GM19397 (cell line): ENCODE results near the gene CPEB1.

ENCODE experiments used
- ATAC-seq: cut with Tn5 transposase; IDR thresholded peaks from one replicate; pipeline ENCODE4 v1.9.1; 2021; ENCODE audit warnings: mild to moderate bottlenecking, moderate library complexity; ENCODE audit not compliant: unreplicated experiment

The CPEB1 gene

GRCh38 chr15:82595766-82596165 lies 51.4 kb downstream of the CPEB1 start:
- no peak for ATAC-seq

GRCh38 chr15:82595203-82595602 lies 52.0 kb downstream of the CPEB1 start:
- no peak for ATAC-seq

DNA sequence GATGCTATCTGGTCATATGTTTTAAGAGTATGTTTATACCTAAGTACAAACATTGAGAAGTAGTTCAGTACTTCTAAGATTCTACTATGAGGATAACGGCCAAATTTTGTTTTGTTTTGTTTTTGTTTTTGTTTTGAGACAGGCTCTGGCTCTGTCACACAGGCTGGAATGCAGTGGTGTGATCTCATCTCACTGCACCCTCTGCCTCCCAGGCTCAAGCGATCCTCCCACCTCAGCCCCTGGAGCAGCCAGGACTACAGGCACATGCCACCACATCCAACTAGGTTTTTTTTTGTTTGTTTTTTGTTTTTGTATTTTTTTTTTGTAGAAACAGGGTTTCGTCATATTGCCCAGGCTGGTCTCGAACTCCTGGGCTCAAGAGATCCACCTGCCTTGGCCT lies 59.4 kb downstream of the CPEB1 start:
- ATAC-seq = no peak

DNA sequence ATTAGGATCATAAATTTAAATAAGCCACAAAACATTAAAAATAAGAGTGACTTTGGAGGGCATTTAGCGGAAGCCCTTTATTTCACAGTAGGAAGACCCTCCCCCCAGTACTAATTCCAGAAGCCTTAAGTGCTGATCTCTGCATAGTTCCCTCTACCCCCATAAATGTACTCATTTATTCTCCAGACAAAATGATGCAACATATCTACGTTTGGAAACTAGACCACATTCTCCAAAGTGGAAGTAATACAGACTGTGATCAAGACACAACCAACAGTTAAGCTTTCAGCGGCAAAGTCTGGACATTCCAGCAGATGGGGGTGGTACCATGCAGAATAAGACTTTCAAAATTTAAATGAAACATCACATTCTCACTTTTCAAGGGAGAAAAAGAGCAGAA lies 62.1 kb downstream of the CPEB1 start:
- no peak for ATAC-seq

DNA sequence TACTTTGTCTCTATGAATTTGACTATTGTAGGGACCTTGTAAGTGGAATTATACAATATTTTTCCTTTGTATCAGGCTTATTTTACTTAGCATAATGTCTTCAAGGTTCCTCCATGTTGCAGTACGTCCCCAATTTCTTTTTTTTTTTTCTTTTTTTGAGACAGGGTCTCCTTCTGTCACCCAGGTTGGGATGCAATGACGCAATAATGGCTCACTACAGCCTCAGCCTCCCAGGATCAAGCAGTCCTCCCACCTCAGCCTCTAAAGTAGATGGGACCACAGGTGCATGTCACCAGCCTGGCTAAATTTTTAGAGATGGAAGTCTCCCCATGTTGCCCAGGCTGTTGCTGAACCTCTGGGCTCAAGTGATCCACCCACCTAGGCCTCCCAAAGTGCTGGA lies 66.5 kb downstream of the CPEB1 start:
- ATAC-seq = no peak

DNA sequence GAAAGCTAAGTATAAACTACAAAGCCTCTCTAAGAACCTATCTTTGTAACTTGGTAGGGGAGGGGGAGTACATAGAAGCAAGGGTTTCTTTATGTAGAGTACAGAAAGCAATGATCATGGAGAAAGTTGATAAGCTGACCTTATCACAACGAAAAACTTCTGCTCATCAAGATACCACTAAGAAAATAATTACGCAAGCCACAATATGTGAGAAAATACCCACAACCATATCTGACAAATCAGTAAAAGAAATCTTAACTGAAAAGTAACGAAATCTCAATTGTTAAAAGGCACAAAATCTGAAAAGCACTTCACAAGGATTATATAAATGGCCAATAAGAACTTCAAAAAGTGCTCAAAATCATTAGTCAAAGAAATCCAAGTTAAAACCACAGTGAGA lies 71.8 kb downstream of the CPEB1 start:
- no peak for ATAC-seq

DNA sequence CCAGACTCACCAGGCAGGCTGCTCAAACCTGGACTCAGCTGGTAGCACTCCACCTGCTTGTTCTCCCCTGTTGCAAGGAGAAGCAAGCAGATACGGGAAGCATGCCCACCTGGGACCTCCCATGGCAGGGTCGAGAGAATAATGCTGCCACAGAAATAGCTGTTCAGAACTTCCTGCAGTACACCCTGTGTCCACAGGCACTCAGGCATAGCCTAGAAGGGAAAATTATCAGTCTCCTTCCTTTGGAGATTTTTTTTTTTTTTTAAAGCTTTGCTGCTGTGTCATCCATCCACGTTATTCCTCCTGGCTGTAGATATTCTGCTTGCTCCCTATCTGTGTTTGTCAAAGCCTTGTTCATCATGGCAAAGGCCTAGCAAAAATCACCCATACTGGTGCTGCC lies 74.2 kb downstream of the CPEB1 start:
- ATAC-seq = no peak

DNA sequence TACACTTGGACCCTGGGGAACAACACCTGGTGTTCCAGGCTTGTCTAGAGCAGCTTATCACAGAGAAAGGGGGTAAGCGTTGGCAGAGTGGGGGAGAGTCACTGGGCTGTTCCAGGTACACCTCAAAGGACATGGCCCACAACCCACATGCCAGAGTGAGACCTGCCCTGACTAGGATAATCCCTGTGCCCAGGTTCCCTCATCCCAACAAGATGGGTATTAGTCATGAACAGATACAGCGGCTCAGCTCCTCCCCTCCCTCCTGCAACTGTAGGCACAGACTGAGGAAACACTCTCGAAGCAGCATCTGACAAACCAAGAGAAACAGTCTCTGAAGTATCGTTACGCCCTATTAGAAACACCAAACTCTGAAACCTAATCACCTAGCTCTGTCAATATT lies 74.9 kb downstream of the CPEB1 start:
- ATAC-seq = no peak

GRCh38 chr15:82571722-82572222 lies 75.4 kb downstream of the CPEB1 start:
- ATAC-seq = no peak

GRCh38 chr15:82570721-82571508 lies 76.2 kb downstream of the CPEB1 start:
- ATAC-seq = no peak

DNA sequence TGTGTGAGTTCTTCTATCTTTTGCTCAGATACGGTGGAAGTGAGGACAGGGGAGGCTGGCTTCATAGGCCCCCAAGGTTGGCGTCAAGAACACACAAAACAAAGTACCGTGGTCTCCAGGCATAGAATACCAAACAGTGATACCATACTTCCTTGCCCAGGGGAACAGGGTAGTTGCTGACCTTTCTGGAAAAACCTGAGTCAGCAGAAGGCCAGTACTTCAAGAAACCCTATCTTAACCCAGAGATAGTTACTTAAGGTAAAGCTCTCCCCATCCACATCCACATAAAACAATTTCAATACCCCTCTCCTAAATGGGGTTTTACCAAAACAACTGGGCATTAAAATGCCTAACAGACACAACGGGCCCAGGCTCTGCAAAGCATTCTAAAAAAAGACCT lies 77.3 kb downstream of the CPEB1 start:
- no peak for ATAC-seq

- ATAC-seq = no peak
These were observed 78.2 kb downstream of the CPEB1 start for GRCh38 chr15:82568986-82569385.

- ATAC-seq = no peak
These were observed 79.5 kb downstream of the CPEB1 start for GRCh38 chr15:82567661-82568060.

- ATAC-seq = no peak
These were observed 80.5 kb downstream of the CPEB1 start for GRCh38 chr15:82566690-82567089.

GRCh38 chr15:82558502-82558901 lies 88.7 kb downstream of the CPEB1 start:
- ATAC-seq = no peak

GRCh38 chr15:82556315-82557035 lies 90.7 kb downstream of the CPEB1 start:
- no peak for ATAC-seq

DNA sequence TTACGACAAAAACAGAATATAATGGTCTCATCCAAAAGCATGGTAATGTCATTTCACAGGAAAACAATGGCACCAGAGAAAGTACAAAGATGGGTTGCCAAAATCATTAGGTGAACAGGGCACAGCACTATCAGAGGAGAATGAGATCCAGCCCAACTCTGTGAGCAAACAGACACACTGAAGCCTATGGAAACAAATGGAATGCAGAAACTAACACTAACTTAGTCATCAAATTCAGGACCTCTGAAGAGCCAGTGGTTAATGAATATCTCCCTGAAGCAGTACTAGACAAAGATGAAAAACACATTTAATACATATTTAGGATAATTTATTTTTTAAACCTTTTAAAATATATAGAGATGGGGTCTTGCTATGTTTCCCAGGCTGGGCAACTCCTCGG lies 92.3 kb downstream of the CPEB1 start:
- no peak for ATAC-seq

GRCh38 chr15:82554351-82554750 lies 92.8 kb downstream of the CPEB1 start:
- no peak for ATAC-seq

GRCh38 chr15:82553846-82554245 lies 93.3 kb downstream of the CPEB1 start:
- no peak for ATAC-seq

GRCh38 chr15:82552861-82553260 lies 94.3 kb downstream of the CPEB1 start:
- ATAC-seq = no peak

GRCh38 chr15:82551646-82552247 lies 95.4 kb downstream of the CPEB1 start:
- ATAC-seq = no peak

DNA sequence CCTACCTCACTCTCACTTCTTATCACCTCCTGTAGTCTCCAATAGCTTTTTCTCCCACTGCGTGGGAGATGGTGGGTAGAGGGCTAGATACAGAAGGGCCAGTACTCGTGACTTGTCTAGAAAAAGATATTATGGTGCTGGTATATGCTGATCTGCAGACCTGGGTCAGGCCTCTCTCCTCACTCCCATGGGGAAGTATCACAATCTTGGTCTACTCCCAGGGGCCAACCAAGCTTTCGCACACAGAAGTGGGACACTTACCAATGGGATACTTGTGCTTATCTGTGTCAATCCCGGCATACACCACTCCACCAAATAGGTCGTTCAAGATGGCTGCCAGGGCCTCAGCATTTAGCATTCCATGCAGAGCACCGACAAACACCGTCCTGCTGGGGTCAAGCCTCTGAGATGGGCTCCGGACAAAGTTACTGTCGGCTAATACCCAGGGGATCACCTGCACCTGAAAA lies 97.9 kb downstream of the CPEB1 start:
- no peak for ATAC-seq
